ENCODE data around the gene TBX1.

Gene TBX1

DNA sequence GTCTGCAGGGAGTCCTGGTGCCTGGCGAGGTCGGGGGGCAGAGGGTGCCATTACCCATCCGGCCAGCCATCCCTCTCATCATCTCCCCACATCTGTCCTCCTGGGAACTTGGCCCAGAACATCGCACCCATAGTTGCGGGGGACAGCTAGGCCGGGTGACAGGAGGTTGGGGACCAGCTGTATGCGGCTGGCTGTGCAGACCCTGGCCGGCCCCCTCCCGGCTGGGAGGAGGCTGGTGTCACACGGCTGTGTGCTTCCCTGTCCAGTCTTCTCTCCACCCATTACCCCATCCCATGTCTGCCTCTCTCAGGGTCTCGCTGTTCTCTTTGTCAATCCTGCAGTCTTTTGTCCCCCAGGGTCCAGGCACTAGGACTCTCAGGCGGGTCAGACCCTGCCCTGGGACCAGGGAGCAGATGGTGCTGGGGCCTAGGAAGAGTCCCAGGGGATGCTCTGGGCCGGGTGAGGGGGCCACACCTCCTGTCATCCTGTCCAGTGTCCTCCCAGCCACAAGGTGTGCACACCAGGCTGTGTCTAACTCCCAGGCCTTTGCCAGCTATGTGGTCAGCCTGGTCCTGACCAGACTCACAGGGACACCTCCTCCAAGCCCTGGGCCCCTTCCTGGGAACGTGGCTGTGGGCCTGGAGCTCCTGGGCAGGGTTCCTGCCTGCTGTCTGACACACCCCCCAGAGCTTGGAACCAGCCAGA is 6.4 kb upstream of the TBX1 start:
- H3K4me3 ChIP-seq (ENCODE audit: low read depth, low read length) = no peak overlapping the region
- in situ Hi-C loops (cut with HindIII; ENCODE audit: low sequenced_read_pairs) = no loop called here
- no peak for DNase-seq (ENCODE audit: low read depth)
- TF ChIP-seq, protein P1, sequence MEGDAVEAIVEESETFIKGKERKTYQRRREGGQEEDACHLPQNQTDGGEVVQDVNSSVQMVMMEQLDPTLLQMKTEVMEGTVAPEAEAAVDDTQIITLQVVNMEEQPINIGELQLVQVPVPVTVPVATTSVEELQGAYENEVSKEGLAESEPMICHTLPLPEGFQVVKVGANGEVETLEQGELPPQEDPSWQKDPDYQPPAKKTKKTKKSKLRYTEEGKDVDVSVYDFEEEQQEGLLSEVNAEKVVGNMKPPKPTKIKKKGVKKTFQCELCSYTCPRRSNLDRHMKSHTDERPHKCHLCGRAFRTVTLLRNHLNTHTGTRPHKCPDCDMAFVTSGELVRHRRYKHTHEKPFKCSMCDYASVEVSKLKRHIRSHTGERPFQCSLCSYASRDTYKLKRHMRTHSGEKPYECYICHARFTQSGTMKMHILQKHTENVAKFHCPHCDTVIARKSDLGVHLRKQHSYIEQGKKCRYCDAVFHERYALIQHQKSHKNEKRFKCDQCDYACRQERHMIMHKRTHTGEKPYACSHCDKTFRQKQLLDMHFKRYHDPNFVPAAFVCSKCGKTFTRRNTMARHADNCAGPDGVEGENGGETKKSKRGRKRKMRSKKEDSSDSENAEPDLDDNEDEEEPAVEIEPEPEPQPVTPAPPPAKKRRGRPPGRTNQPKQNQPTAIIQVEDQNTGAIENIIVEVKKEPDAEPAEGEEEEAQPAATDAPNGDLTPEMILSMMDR (IDR thresholded peaks at IDR 0.05; ENCODE audit: low read depth, low read length, missing control alignments) = no peak

DNA sequence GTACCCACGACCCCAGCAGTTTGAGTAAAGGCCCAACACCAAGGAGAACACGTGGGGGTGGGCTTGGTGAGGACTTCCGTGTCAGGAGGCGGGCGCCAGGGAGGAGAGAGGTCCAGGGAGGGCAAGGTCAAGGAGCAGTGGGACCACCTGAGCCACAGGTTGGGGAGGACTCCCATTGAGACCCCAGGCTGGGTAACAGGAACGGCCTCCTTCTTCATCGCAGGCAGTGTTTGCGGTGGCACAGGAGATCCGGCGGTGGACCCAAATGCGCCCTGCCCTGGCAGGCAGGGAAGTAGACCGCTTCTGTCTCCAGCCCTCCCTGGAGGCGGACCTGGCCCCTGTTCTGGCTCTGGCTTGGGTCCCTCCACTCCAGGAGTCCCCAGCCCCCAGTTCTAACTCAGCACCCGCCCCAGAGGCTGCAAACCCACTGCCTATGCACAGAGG is 5.9 kb upstream of the TBX1 start:
- no peak for DNase-seq (ENCODE audit: low read depth)
- H3K4me3 ChIP-seq (ENCODE audit: low read depth, low read length) = no peak overlapping the region
- TF ChIP-seq, protein P1 (IDR thresholded peaks at IDR 0.05; ENCODE audit: low read depth, low read length, missing control alignments) = no peak
- in situ Hi-C loops (cut with HindIII; ENCODE audit: low sequenced_read_pairs) = loop anchor here (5.0 kb wide), 1 partner anchor 78 kb away; no protein-coding TSS in a partner anchor

DNA sequence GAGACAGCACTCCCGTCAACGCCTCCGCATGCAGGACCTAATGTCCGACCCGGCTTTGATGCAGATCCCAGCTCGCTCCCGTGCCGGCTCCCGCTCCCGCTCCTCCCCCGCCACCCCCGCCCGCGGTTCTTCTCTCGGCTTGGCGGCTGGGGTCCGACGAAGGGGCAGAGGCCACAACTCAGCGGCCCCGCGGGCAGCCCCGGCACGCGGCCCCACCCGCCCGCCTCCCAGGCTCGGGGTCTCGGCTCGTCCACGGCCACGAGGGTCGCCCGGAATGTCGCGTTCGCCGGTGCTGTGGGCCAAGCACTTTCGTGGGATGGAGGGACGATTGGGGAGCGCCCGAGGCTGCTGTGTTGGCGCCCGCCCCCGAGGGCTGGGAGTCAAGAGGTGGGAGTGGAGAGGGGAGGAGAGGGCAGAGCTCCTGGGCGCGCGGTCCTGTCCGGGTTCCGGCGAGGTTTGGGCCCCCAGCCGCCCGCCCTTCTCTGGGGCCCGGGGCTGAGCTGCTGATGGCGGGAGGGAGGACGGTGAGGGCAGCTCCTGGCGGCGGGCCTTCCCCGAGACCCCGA is 5.3 kb upstream of the TBX1 start:
- no peak for DNase-seq (ENCODE audit: low read depth)
- TF ChIP-seq, protein P1 (IDR thresholded peaks at IDR 0.05; ENCODE audit: low read depth, low read length, missing control alignments) = no peak
- in situ Hi-C loops (cut with HindIII; ENCODE audit: low sequenced_read_pairs) = loop anchor here (5.0 kb wide), 1 partner anchor 77 kb away; no protein-coding TSS in a partner anchor
- H3K4me3 ChIP-seq (ENCODE audit: low read depth, low read length) = no peak overlapping the region

DNA sequence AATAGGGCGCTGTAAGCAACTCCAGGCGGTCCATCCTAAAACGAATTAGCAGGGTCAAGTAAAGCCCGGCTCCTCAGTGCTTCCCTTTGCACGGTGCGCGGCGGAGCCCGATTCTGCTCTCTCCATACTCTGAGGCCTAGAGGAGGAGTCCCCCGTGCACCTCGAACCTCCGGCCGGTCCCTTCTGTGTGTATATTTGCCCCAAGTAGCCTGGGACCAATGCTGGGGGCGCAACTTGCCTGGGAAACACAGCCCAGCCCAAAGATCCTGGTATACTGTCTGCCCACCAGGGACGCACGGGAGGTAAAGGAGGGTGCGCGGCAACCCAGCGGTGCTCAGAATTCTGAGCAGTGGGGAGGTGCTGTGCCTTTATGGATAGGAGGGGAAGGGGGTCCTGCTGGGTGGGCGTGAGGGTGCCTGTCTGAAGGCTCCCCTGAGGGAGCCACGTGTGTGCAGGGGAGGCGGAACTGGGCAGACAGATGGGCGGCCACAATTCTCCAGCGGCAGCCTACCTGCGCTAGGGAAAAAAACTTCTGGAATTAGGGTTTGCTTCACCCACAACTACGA is 4.8 kb upstream of the TBX1 start:
- in situ Hi-C loops (cut with HindIII; ENCODE audit: low sequenced_read_pairs) = loop anchor here (5.0 kb wide), 1 partner anchor 76 kb away; no protein-coding TSS in a partner anchor
- no peak overlapping the region for H3K4me3 ChIP-seq (ENCODE audit: low read depth, low read length)
- DNase-seq (ENCODE audit: low read depth) = no peak
- TF ChIP-seq, protein P1 (IDR thresholded peaks at IDR 0.05; ENCODE audit: low read depth, low read length, missing control alignments) = no peak

DNA sequence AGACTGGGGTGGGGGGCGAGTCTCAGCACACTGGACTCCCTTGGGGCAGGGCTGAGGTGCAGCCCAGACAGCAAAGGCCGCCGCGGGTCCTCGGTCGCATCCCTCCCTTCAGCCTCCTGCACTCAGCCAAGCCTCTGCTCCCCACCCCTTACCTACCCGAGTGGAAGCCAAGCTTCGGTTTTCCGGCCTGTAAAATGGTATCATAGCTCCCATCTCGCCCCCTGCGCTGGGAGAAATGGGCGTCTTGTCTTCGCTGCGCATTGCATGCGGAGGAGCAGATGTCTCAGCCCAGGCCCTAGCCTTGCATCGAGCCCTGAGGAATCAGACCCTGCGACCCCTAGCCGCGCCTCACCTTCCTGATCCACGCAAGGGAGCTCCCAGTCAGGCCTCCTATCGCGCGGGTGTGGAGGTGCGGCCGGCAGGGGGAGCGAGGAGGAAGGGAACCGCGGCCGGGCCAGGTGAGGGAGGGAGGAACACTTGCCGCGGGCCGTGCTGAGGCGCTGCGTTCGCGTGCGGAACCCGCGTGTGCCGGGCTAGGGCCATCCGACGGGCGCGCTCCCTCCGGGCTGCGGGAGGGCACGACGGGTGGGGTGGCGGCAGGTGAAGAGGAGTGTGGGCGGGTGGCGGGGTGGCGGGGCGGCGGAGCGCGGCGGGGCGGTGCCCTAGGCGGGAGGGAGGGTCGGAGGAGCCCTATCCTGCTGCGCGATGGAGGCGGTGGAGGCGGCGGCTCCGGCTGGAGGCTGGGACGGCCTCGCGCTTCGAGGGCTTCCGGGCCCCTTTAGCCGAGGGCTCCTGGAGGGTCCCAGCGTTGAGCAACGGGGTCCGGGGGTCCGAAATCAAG is 4.1 kb upstream of the TBX1 start:
- no peak overlapping the region for H3K4me3 ChIP-seq (ENCODE audit: low read depth, low read length)
- in situ Hi-C loops (cut with HindIII; ENCODE audit: low sequenced_read_pairs) = loop anchor here (5.0 kb wide), 1 partner anchor 76 kb away; no protein-coding TSS in a partner anchor
- TF ChIP-seq, protein P1 (IDR thresholded peaks at IDR 0.05; ENCODE audit: low read depth, low read length, missing control alignments) = peak; percentile 56
- DNase-seq (ENCODE audit: low read depth) = no peak
